ENCODE results near the gene TNFAIP6. TPM values are rescaled to one million over a fixed set of nuclear protein-coding genes. Genes with fewer than 3 reads are reported as not detected.
"Not testable (repeated sequence)": the region's sequence is repeated elsewhere in the genome, so short reads cannot be mapped to it uniquely, and the experiment has no call there.

TNFAIP6 gene
- total RNA-seq, 2 experiments from 2014 or later = not detected

GRCh38 chr2:151410485-151410834 lies 53.1 kb downstream of the TNFAIP6 start:
- CTCF ChIA-PET (ENCODE audit: unreplicated experiment) = no interaction called here
- Histone ChIP-seq H3K36me3 (ENCODE audit: insufficient read depth, low read length) (peaks cover 42% of the 10 kb centered on the region), H4K20me1 (ENCODE audit: insufficient read depth, low read length) (peaks cover 5% of the 10 kb centered on the region; the same call in 1 of the 2 replicates), H3K79me2 (ENCODE audit: insufficient read depth, low read depth, low read length) (peaks cover 51% of the 10 kb centered on the region), H3K4me3 (ENCODE audit: low read depth, low read length, poor library complexity, severe bottlenecking) (peak overlapping the region; percentile 91), H3K9me3 (ENCODE audit: low read length) (no peaks in the 10 kb centered on the region), H3K4me1 (ENCODE audit: insufficient read depth, low read length, poor library complexity, severe bottlenecking) (peaks cover 14% of the 10 kb centered on the region), H3K27ac (ENCODE audit: low read depth, low read length, poor library complexity, severe bottlenecking) (peak overlapping the region; percentile 72), H3K4me2 (ENCODE audit: low read length) (peak overlapping the region; percentile 82), H2AFZ (ENCODE audit: low read length) (peak overlapping the region; percentile 99; the same call in 1 of the 2 replicates), H3K9me2 (ENCODE audit: insufficient read depth, low read length) (no peaks in the 10 kb centered on the region)
- no peak for TF ChIP-seq EZH2phosphoT487 (IDR thresholded peaks at IDR 0.05; ENCODE audit: borderline replicate concordance, low read depth, low read length)
- no peak for TF ChIP-seq CTCF (conservative IDR thresholded peaks at IDR 0.05; ENCODE audit: low read length)
- DNase-seq (ENCODE audit: low spot score) = peak; percentile 58
- no TSS peak for BruUV-seq (replicated peaks)
- intact Hi-C loops (cut with micrococcal nuclease; ENCODE audit: unreplicated experiment) = loop anchor here (10.0 kb wide), 1 partner anchor 1826 kb away; the partner anchor contains the start of gene MMADHC
- POLR2A ChIA-PET = interaction anchor here (0.7 kb wide), 1 partner anchor 120 kb away, joined by 3 read pairs; no protein-coding TSS in a partner anchor

GRCh38 chr2:151417650-151418049 lies 60.3 kb downstream of the TNFAIP6 start:
- no peak for TF ChIP-seq EZH2phosphoT487 (IDR thresholded peaks at IDR 0.05; ENCODE audit: borderline replicate concordance, low read depth, low read length)
- TF ChIP-seq CTCF (conservative IDR thresholded peaks at IDR 0.05; ENCODE audit: low read length) = no peak
- H2AFZ ChIP-seq (ENCODE audit: low read length) = no peak overlapping the region
- peaks cover 41% of the 10 kb centered on the region for H3K79me2 ChIP-seq (ENCODE audit: insufficient read depth, low read depth, low read length)

GRCh38 chr2:151421681-151422080 lies 64.3 kb downstream of the TNFAIP6 start:
- H3K9me2 ChIP-seq (ENCODE audit: insufficient read depth, low read length); H3K27ac ChIP-seq (ENCODE audit: low read depth, low read length, poor library complexity, severe bottlenecking); CTCF ChIA-PET (ENCODE audit: unreplicated experiment); H3K9me3 ChIP-seq (ENCODE audit: low read length); DNase-seq (ENCODE audit: low spot score); BruUV-seq (replicated peaks); H3K4me3 ChIP-seq (ENCODE audit: low read depth, low read length, poor library complexity, severe bottlenecking); H3K4me2 ChIP-seq (ENCODE audit: low read length); H3K4me1 ChIP-seq (ENCODE audit: insufficient read depth, low read length, poor library complexity, severe bottlenecking); H2AFZ ChIP-seq (ENCODE audit: low read length): not testable (repeated sequence)
- Histone ChIP-seq H4K20me1 (ENCODE audit: insufficient read depth, low read length) (peaks cover 13% of the 10 kb centered on the region), H3K36me3 (ENCODE audit: insufficient read depth, low read length) (peaks cover 99% of the 10 kb centered on the region), H3K79me2 (ENCODE audit: insufficient read depth, low read depth, low read length) (peaks cover 34% of the 10 kb centered on the region; the same call in 1 of the 2 replicates)
- intact Hi-C loops (cut with micrococcal nuclease; ENCODE audit: unreplicated experiment) = loop anchor here (5.0 kb wide), 1 partner anchor 46 kb away; no protein-coding TSS in a partner anchor
- POLR2A ChIA-PET = interaction anchor here (0.6 to 2.2 kb wide), 6 partner anchors 10 to 1586 kb away, joined by 3 to 8 read pairs (median 3); partner anchors contain the start of gene RIF1

More at GRCh38 chr2:151417650-151418049, 60.3 kb downstream of the TNFAIP6 start:
- no TSS peak for BruUV-seq (replicated peaks)
- no peaks in the 10 kb centered on the region for H3K9me3 ChIP-seq (ENCODE audit: low read length)
- H3K27ac ChIP-seq (ENCODE audit: low read depth, low read length, poor library complexity, severe bottlenecking) = no peak overlapping the region
- H3K36me3 ChIP-seq (ENCODE audit: insufficient read depth, low read length) = peaks cover 98% of the 10 kb centered on the region
- H3K4me1 ChIP-seq (ENCODE audit: insufficient read depth, low read length, poor library complexity, severe bottlenecking) = no peaks in the 10 kb centered on the region
- no peak overlapping the region for H3K4me3 ChIP-seq (ENCODE audit: low read depth, low read length, poor library complexity, severe bottlenecking)
- ChIA-PET CTCF (ENCODE audit: unreplicated experiment) (no interaction called here), POLR2A (no interaction called here)
- intact Hi-C loops (cut with micrococcal nuclease; ENCODE audit: unreplicated experiment) = loop anchor here (10.0 kb wide), 1 partner anchor 1833 kb away; the partner anchor contains the start of gene MMADHC
- peaks cover under 1% of the 10 kb centered on the region for H4K20me1 ChIP-seq (ENCODE audit: insufficient read depth, low read length)
- no peak overlapping the region for H3K4me2 ChIP-seq (ENCODE audit: low read length)
- no peak for DNase-seq (ENCODE audit: low spot score)
- H3K9me2 ChIP-seq (ENCODE audit: insufficient read depth, low read length) = no peaks in the 10 kb centered on the region

Measured in OCI-LY7 (cell line).